ENCODE data around the gene RXRA.

The RXRA gene

GRCh38 chr9:134282138-134282650, 44.1 kb upstream of the RXRA start:
- Histone ChIP-seq H3F3A (ENCODE audit: insufficient read depth, low read length) (no peaks in the 10 kb centered on the region), H4K20me1 (ENCODE audit: insufficient read depth, low read length) (no peaks in the 10 kb centered on the region), H3K9me2 (ENCODE audit: low read depth, low read length) (no peaks in the 10 kb centered on the region), H3K9ac (ENCODE audit: low read length) (no peak overlapping the region), H3K4me2 (ENCODE audit: low read length) (no peak overlapping the region), H3K27me3 (ENCODE audit: insufficient read depth, low read length) (no peaks in the 10 kb centered on the region; the same call in 1 of the 2 replicates), H3K9me3 (ENCODE audit: low read length) (no peaks in the 10 kb centered on the region; the same call in 1 of the 2 replicates), H3K27ac (ENCODE audit: low read depth, low read length, poor library complexity, severe bottlenecking) (no peak overlapping the region), H3K36me3 (ENCODE audit: insufficient read depth, low read length) (peaks cover 4% of the 10 kb centered on the region; the same call in 1 of the 2 replicates), H3K4me1 (ENCODE audit: insufficient read depth, low read length, severe bottlenecking) (peaks cover 16% of the 10 kb centered on the region), H3K79me2 (ENCODE audit: insufficient read depth, low read length) (no peaks in the 10 kb centered on the region), H2AFZ (ENCODE audit: low read length) (no peak overlapping the region), H3K4me3 (ENCODE audit: low read depth, low read length, poor library complexity, severe bottlenecking) (no peak overlapping the region)
- TF ChIP-seq CTCF (IDR thresholded peaks at IDR 0.05; ENCODE audit: low read length) (no peak), EZH2 (IDR thresholded peaks at IDR 0.05; ENCODE audit: borderline replicate concordance, low read length) (no peak)

- no peaks in the 10 kb centered on the region; the same call in 1 of the 2 replicates for H3K9me3 ChIP-seq (ENCODE audit: low read length)
- TF ChIP-seq CTCF (IDR thresholded peaks at IDR 0.05; ENCODE audit: low read length) (no peak), EZH2 (IDR thresholded peaks at IDR 0.05; ENCODE audit: borderline replicate concordance, low read length) (no peak)
- H3K79me2 ChIP-seq (ENCODE audit: insufficient read depth, low read length), result no peaks in the 10 kb centered on the region
- peaks cover 23% of the 10 kb centered on the region for H3K4me1 ChIP-seq (ENCODE audit: insufficient read depth, low read length, severe bottlenecking)
- no peak overlapping the region for H2AFZ ChIP-seq (ENCODE audit: low read length)
- no peak overlapping the region for H3K4me2 ChIP-seq (ENCODE audit: low read length)
- no peaks in the 10 kb centered on the region for H4K20me1 ChIP-seq (ENCODE audit: insufficient read depth, low read length)
- no peaks in the 10 kb centered on the region; the same call in 1 of the 2 replicates for H3K27me3 ChIP-seq (ENCODE audit: insufficient read depth, low read length)
- no peaks in the 10 kb centered on the region for H3K9me2 ChIP-seq (ENCODE audit: low read depth, low read length)
- H3F3A ChIP-seq (ENCODE audit: insufficient read depth, low read length), result no peaks in the 10 kb centered on the region
- H3K36me3 ChIP-seq (ENCODE audit: insufficient read depth, low read length), result peaks cover 4% of the 10 kb centered on the region; the same call in 1 of the 2 replicates
- H3K27ac ChIP-seq (ENCODE audit: low read depth, low read length, poor library complexity, severe bottlenecking), result no peak overlapping the region
- no peak overlapping the region for H3K9ac ChIP-seq (ENCODE audit: low read length)
- no peak overlapping the region for H3K4me3 ChIP-seq (ENCODE audit: low read depth, low read length, poor library complexity, severe bottlenecking)
Measured at GRCh38 chr9:134283111-134283515, 43.1 kb upstream of the RXRA start.

- Histone ChIP-seq H3K9me2 (ENCODE audit: low read depth, low read length) (no peaks in the 10 kb centered on the region), H4K20me1 (ENCODE audit: insufficient read depth, low read length) (no peaks in the 10 kb centered on the region), H3K4me3 (ENCODE audit: low read depth, low read length, poor library complexity, severe bottlenecking) (no peak overlapping the region), H3K36me3 (ENCODE audit: insufficient read depth, low read length) (no peaks in the 10 kb centered on the region), H2AFZ (ENCODE audit: low read length) (no peak overlapping the region), H3K4me1 (ENCODE audit: insufficient read depth, low read length, severe bottlenecking) (peaks cover 30% of the 10 kb centered on the region), H3K9me3 (ENCODE audit: low read length) (no peaks in the 10 kb centered on the region), H3K79me2 (ENCODE audit: insufficient read depth, low read length) (no peaks in the 10 kb centered on the region), H3K4me2 (ENCODE audit: low read length) (no peak overlapping the region), H3F3A (ENCODE audit: insufficient read depth, low read length) (no peaks in the 10 kb centered on the region), H3K27ac (ENCODE audit: low read depth, low read length, poor library complexity, severe bottlenecking) (no peak overlapping the region), H3K9ac (ENCODE audit: low read length) (no peak overlapping the region), H3K27me3 (ENCODE audit: insufficient read depth, low read length) (no peaks in the 10 kb centered on the region)
- TF ChIP-seq CTCF (IDR thresholded peaks at IDR 0.05; ENCODE audit: low read length) (no peak), EZH2 (IDR thresholded peaks at IDR 0.05; ENCODE audit: borderline replicate concordance, low read length) (no peak)
Measured at GRCh38 chr9:134283692-134284265, 42.5 kb upstream of the RXRA start.
